ENCODE results near the gene ASCC1.

Gene ASCC1

GRCh38 chr10:72167118-72167517, 49.0 kb downstream of the ASCC1 start:
- no peaks in the 10 kb centered on the region for H3K79me2 ChIP-seq (ENCODE audit: insufficient read depth, low read length)
- H3K9me2 ChIP-seq (replicated peaks; ENCODE audit: insufficient read depth, low read length), result no peaks in the 10 kb centered on the region
- H3K36me3 ChIP-seq (ENCODE audit: low read length), result no peaks in the 10 kb centered on the region
- H3K27ac ChIP-seq (ENCODE audit: low read depth, low read length), result no peak overlapping the region
- H2AFZ ChIP-seq (ENCODE audit: low read depth, low read length, severe bottlenecking), result no peak overlapping the region
- no peak overlapping the region for H3K4me3 ChIP-seq (ENCODE audit: insufficient read depth, low read length, poor library complexity, severe bottlenecking)
- H4K20me1 ChIP-seq (ENCODE audit: low read depth, low read length), result no peaks in the 10 kb centered on the region
- H3F3A ChIP-seq (ENCODE audit: insufficient read depth), result no peaks in the 10 kb centered on the region
- H3K9me3 ChIP-seq (ENCODE audit: insufficient read depth, low read length), result no peaks in the 10 kb centered on the region
- no peak overlapping the region for H3K9ac ChIP-seq (ENCODE audit: low read length)
- H3K4me2 ChIP-seq (ENCODE audit: low read depth, low read length, poor library complexity, severe bottlenecking), result no peak overlapping the region
- TF ChIP-seq EZH2phosphoT487 (conservative IDR thresholded peaks at IDR 0.05; ENCODE audit: low read length) (no peak), CTCF (IDR thresholded peaks at IDR 0.05; ENCODE audit: insufficient read depth, low read length, poor library complexity, severe bottlenecking) (no peak)
- no peaks in the 10 kb centered on the region for H3K27me3 ChIP-seq (ENCODE audit: low read length)

- H3K79me2 ChIP-seq (ENCODE audit: insufficient read depth, low read length), result no peaks in the 10 kb centered on the region
- no peak overlapping the region for H2AFZ ChIP-seq (ENCODE audit: low read depth, low read length, severe bottlenecking)
- 0 out of 2 replicates have a peak, but pooled peaks cover 5% of the 10 kb centered on the region for H3K36me3 ChIP-seq (ENCODE audit: low read length)
- no peaks in the 10 kb centered on the region for H3K9me3 ChIP-seq (ENCODE audit: insufficient read depth, low read length)
- no peaks in the 10 kb centered on the region for H4K20me1 ChIP-seq (ENCODE audit: low read depth, low read length)
- H3K27ac ChIP-seq (ENCODE audit: low read depth, low read length), result no peak overlapping the region
- TF ChIP-seq CTCF (IDR thresholded peaks at IDR 0.05; ENCODE audit: insufficient read depth, low read length, poor library complexity, severe bottlenecking), result no peak
- no peak for TF ChIP-seq EZH2phosphoT487 (conservative IDR thresholded peaks at IDR 0.05; ENCODE audit: low read length)
- no peak overlapping the region for H3K4me3 ChIP-seq (ENCODE audit: insufficient read depth, low read length, poor library complexity, severe bottlenecking)
- no peak overlapping the region for H3K4me2 ChIP-seq (ENCODE audit: low read depth, low read length, poor library complexity, severe bottlenecking)
- H3K9ac ChIP-seq (ENCODE audit: low read length), result no peak overlapping the region
- H3K27me3 ChIP-seq (ENCODE audit: low read length), result no peaks in the 10 kb centered on the region
- H3K9me2 ChIP-seq (replicated peaks; ENCODE audit: insufficient read depth, low read length), result no peaks in the 10 kb centered on the region
- H3F3A ChIP-seq (ENCODE audit: insufficient read depth), result no peaks in the 10 kb centered on the region
Measured at GRCh38 chr10:72164617-72165016, 51.5 kb downstream of the ASCC1 start.

- Histone ChIP-seq H3K36me3 (ENCODE audit: low read length) (0 out of 2 replicates have a peak, but pooled peaks cover 5% of the 10 kb centered on the region), H3F3A (ENCODE audit: insufficient read depth) (no peaks in the 10 kb centered on the region), H3K9me2 (replicated peaks; ENCODE audit: insufficient read depth, low read length) (no peaks in the 10 kb centered on the region), H3K79me2 (ENCODE audit: insufficient read depth, low read length) (no peaks in the 10 kb centered on the region), H3K9me3 (ENCODE audit: insufficient read depth, low read length) (no peaks in the 10 kb centered on the region), H3K4me3 (ENCODE audit: insufficient read depth, low read length, poor library complexity, severe bottlenecking) (no peak overlapping the region), H3K9ac (ENCODE audit: low read length) (no peak overlapping the region), H2AFZ (ENCODE audit: low read depth, low read length, severe bottlenecking) (no peak overlapping the region), H3K27me3 (ENCODE audit: low read length) (no peaks in the 10 kb centered on the region), H3K27ac (ENCODE audit: low read depth, low read length) (no peak overlapping the region), H4K20me1 (ENCODE audit: low read depth, low read length) (no peaks in the 10 kb centered on the region), H3K4me2 (ENCODE audit: low read depth, low read length, poor library complexity, severe bottlenecking) (no peak overlapping the region)
- TF ChIP-seq CTCF (IDR thresholded peaks at IDR 0.05; ENCODE audit: insufficient read depth, low read length, poor library complexity, severe bottlenecking) (no peak), EZH2phosphoT487 (conservative IDR thresholded peaks at IDR 0.05; ENCODE audit: low read length) (no peak)
Measured at GRCh38 chr10:72162978-72163377, 53.1 kb downstream of the ASCC1 start.

All from SU-DHL-6 (cell line).